Neural progenitor cell (in vitro differentiated cells): ENCODE data around the gene MID1.

Source experiments
- EZH2 ChIP-seq: fragments of 200-600 bp; sonication (generic); IDR thresholded peaks from 2 replicates; pipeline ENCODE4 v1.6.1; 2017; ENCODE audit warnings: antibody characterized with exemption, mild to moderate bottlenecking, moderate library complexity
- TF ChIP-seq, protein P1 (sequence below): fragments of 200-600 bp; sonication (generic); IDR thresholded peaks from 2 replicates; pipeline ENCODE4 v1.5.1; 2017; ENCODE audit warnings: antibody characterized with exemption, mild to moderate bottlenecking

- TF ChIP-seq, protein P1, sequence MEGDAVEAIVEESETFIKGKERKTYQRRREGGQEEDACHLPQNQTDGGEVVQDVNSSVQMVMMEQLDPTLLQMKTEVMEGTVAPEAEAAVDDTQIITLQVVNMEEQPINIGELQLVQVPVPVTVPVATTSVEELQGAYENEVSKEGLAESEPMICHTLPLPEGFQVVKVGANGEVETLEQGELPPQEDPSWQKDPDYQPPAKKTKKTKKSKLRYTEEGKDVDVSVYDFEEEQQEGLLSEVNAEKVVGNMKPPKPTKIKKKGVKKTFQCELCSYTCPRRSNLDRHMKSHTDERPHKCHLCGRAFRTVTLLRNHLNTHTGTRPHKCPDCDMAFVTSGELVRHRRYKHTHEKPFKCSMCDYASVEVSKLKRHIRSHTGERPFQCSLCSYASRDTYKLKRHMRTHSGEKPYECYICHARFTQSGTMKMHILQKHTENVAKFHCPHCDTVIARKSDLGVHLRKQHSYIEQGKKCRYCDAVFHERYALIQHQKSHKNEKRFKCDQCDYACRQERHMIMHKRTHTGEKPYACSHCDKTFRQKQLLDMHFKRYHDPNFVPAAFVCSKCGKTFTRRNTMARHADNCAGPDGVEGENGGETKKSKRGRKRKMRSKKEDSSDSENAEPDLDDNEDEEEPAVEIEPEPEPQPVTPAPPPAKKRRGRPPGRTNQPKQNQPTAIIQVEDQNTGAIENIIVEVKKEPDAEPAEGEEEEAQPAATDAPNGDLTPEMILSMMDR: no peak
- TF ChIP-seq EZH2: no peak
These were observed 107.6 kb downstream of the MID1 start for GRCh38 chrX:10512741-10513140.
